IMR-90 (cell line): ENCODE results near the gene MMGT1. TPM values are rescaled to one million over a fixed set of nuclear protein-coding genes. Genes with fewer than 3 reads are reported as not detected.

Experiments
- ATAC-seq: fragments of 200-7000 bp; cut with Tn5 transposase; 2 replicates; pipeline ENCODE4 v1.9.1; 2020; ENCODE audit warnings: low read depth, mild to moderate bottlenecking, moderate library complexity
- BruUV-seq: library from RNA; stranded (reverse); fragments of 400-500 nt; replicated peaks from 2 replicates; lab custom pipeline; 2021; lab: Mats Ljungman, UMichigan
- CTCF ChIA-PET: fragments of 300-600 bp; formaldehyde crosslinking; extraction: SDS; loops from one replicate; lab custom pipeline; 2021; ENCODE audit warnings: antibody characterized with exemption; lab: Yijun Ruan, JAX
- POLR2A ChIA-PET: fragments of 300-600 bp; sonication (Branson Sonifier 250); formaldehyde crosslinking; loops from one replicate; lab custom pipeline; 2022; ENCODE audit warnings: antibody characterized with exemption; ENCODE audit not compliant: unreplicated experiment; lab: Charles Lee
- DNase-seq: peaks from one replicate; pipeline ENCODE4 v3.0.0; 2013
- H2AFZ ChIP-seq: replicated peaks from 2 replicates; pipeline ENCODE3; 2013; ENCODE audit warnings: low read length, mild to moderate bottlenecking; ENCODE audit not compliant: poor library complexity
- H2AK5ac ChIP-seq: 2 replicates; pipeline ENCODE4 v1.6.1; 2013; ENCODE audit warnings: low read depth, low read length, inconsistent platforms
- H2AK9ac ChIP-seq: replicated peaks from 2 replicates; pipeline ENCODE3; 2013; ENCODE audit warnings: mild to moderate bottlenecking, low read depth, low read length, moderate library complexity; ENCODE audit not compliant: poor library complexity
- H2BK120ac ChIP-seq: 2 replicates; pipeline ENCODE4 v1.6.1; 2013; ENCODE audit warnings: low read depth, low read length, inconsistent platforms
- H2BK15ac ChIP-seq: 3 replicates; pipeline ENCODE4 v1.6.1; 2013; ENCODE audit warnings: low read depth, low read length, inconsistent platforms
- H2BK20ac ChIP-seq: 2 replicates; pipeline ENCODE4 v1.6.1; 2013; ENCODE audit warnings: low read depth, mild to moderate bottlenecking, inconsistent platforms, low read length, moderate library complexity
- H2BK5ac ChIP-seq: 2 replicates; pipeline ENCODE4 v1.6.1; 2013; ENCODE audit warnings: mild to moderate bottlenecking, low read depth, low read length, inconsistent platforms; ENCODE audit not compliant: poor library complexity, severe bottlenecking
- H3K14ac ChIP-seq: replicated peaks from 2 replicates; pipeline ENCODE4 v1.6.1; 2013; ENCODE audit warnings: low read depth, low read length, inconsistent platforms
- H3K18ac ChIP-seq: 2 replicates; pipeline ENCODE4 v1.6.1; 2013; ENCODE audit warnings: low read depth, low read length, control low read depth
- H3K23ac ChIP-seq: 2 replicates; pipeline ENCODE4 v1.6.1; 2013; ENCODE audit warnings: low read depth, low read length, inconsistent platforms
- H3K27ac ChIP-seq: 2 replicates; pipeline ENCODE4 v1.5.1; 2013; ENCODE audit warnings: mild to moderate bottlenecking, control low read depth, low read length; ENCODE audit not compliant: insufficient read depth
- H3K27me3 ChIP-seq: 2 replicates; pipeline ENCODE4 v1.6.1; 2013; ENCODE audit warnings: low read length; ENCODE audit not compliant: control insufficient read depth, insufficient read depth
- H3K36me3 ChIP-seq: 2 replicates; pipeline ENCODE4 v1.6.1; 2013; ENCODE audit warnings: low read length, mixed read lengths; ENCODE audit not compliant: control insufficient read depth, insufficient read depth
- H3K4ac ChIP-seq: 2 replicates; pipeline ENCODE4 v1.6.1; 2013; ENCODE audit warnings: low read depth, low read length, inconsistent platforms
- H3K4me1 ChIP-seq: 2 replicates; pipeline ENCODE4 v1.6.1; 2013; ENCODE audit warnings: low read length, mixed read lengths; ENCODE audit not compliant: control insufficient read depth, insufficient read depth
- H3K4me2 ChIP-seq: 2 replicates; pipeline ENCODE4 v1.6.1; 2013; ENCODE audit warnings: low read depth, mild to moderate bottlenecking, control low read depth, low read length, moderate library complexity
- H3K4me3 ChIP-seq: 2 replicates; pipeline ENCODE4 v1.5.1; 2013; ENCODE audit warnings: low read depth, mild to moderate bottlenecking, control low read depth, low read length, moderate library complexity; ENCODE audit not compliant: insufficient read depth
- H3K56ac ChIP-seq: 2 replicates; pipeline ENCODE4 v1.6.1; 2013; ENCODE audit warnings: low read length, inconsistent platforms; ENCODE audit not compliant: insufficient read depth; ENCODE audit errors: extremely low read depth
- H3K79me1 ChIP-seq, 2 experiments: 2 replicates each; pipeline ENCODE4 v1.6.1; 2013; ENCODE audit warnings: low read length in 2 of 2, inconsistent platforms in 1 of 2, low read depth in 1 of 2
- H3K9ac ChIP-seq: 2 replicates; pipeline ENCODE4 v1.6.1; 2013; ENCODE audit warnings: low read depth, low read length, control low read depth
- H3K9me1 ChIP-seq: 2 replicates; pipeline ENCODE4 v1.6.1; 2013; ENCODE audit warnings: low read length, inconsistent platforms; ENCODE audit not compliant: insufficient read depth
- H3K9me3 ChIP-seq: 2 replicates; pipeline ENCODE4 v1.6.1; 2013; ENCODE audit warnings: low read length; ENCODE audit not compliant: control insufficient read depth, insufficient read depth
- H4K20me1 ChIP-seq: 2 replicates; pipeline ENCODE4 v1.6.1; 2013; ENCODE audit warnings: low read length, inconsistent platforms; ENCODE audit not compliant: insufficient read depth
- H4K5ac ChIP-seq: 2 replicates; pipeline ENCODE4 v1.6.1; 2013; ENCODE audit warnings: mild to moderate bottlenecking, low read depth, low read length, control low read depth
- H4K8ac ChIP-seq, 2 experiments: 2 replicates each; pipeline ENCODE4 v1.6.1; 2013; ENCODE audit warnings: low read depth in 2 of 2, low read length in 2 of 2, control low read depth in 1 of 2, inconsistent platforms in 1 of 2
- H4K91ac ChIP-seq: 2 replicates; pipeline ENCODE4 v1.6.1; 2013; ENCODE audit warnings: low read depth, low read length, inconsistent platforms; ENCODE audit not compliant: insufficient read depth
- BHLHE40 ChIP-seq: fragments of 150-350 bp; IDR thresholded peaks from 2 replicates; pipeline ENCODE4 v1.6.1; 2016; ENCODE audit warnings: mild to moderate bottlenecking, low read depth, low read length
- WGBS, 2 experiments: methylation state at CpG; one replicate each; pipeline versions ENCODE4 v1.1.5 to v1.1.7; 2013; ENCODE audit warnings: missing lambda C conversion rate in 2 of 2; ENCODE audit not compliant: insufficient read length in 1 of 2; ENCODE audit errors: extremely low coverage in 2 of 2; 5-methylcytosine and 5-hydroxymethylcytosine counted together
- dilution Hi-C: fragments of 300-500 bp; cut with HindIII; formaldehyde crosslinking; loops from one replicate; pipeline ENCODE4 v1.14.3; 2018; ENCODE audit warnings: low sequenced_read_pairs; ENCODE audit not compliant: unreplicated experiment
- in situ Hi-C: fragments of 300-500 bp; cut with MboI; formaldehyde crosslinking; loops from 3 replicates; pipeline ENCODE4 v1.14.3; 2019; ENCODE audit warnings: low sequenced_read_pairs, inconsistent platforms, mixed read lengths
- intact Hi-C: fragments of 100-400 bp; cut with micrococcal nuclease; formaldehyde crosslinking; loops from 2 replicates; pipeline ENCODE4 v1.10.0; 2022
- polyA plus RNA-seq, 3 experiments: library from polyadenylated mRNA; depleted of rRNA; stranded (reverse); fragments of >200 nt; gene quantifications; 2 replicates each; pipeline ENCODE4 v1.2.3, GENCODE V29; 2012; ENCODE audit warnings: low replicate concordance in 1 of 3
- total RNA-seq: library from RNA; depleted of rRNA; stranded (reverse); fragments of >200 nt; gene quantifications from 2 replicates; pipeline ENCODE4 v1.2.3, GENCODE V29; 2012
- TF ChIP-seq, protein P1 (sequence below): fragments of 150-350 bp; IDR thresholded peaks from 2 replicates; pipeline ENCODE4 v1.6.1; 2016; ENCODE audit warnings: low read depth, mild to moderate bottlenecking, low read length, moderate library complexity, borderline replicate concordance

The MMGT1 gene
- total and polyA plus RNA-seq, 2 of the 4 experiments (the other 2 are of a cell fraction): 7.5 to 8.1 TPM

DNA sequence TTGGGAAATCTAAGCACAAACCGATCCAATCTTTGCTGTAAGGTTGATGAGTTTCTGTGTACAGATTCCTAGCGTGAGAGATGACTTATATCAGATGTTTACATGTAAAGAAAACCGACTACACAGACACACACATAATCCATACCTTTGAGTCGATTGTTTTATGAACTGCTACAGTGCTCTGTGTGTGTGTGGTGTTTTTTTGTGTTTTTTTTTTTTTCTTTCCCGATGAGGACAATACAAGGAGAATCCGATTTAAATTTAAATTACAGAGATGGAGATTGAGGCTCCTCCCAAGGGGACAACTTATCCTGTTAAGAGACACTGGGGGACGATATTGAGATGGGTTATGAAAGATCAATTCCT, 11.0 kb upstream of the MMGT1 start:
- whole genome bisulfite sequencing, 2 experiments: no CpG with 5 or more reads among the region's 7 CpGs
- ATAC-seq: no peak

More for the DNA sequence above, 11.0 kb upstream of the MMGT1 start:
- H3K36me3 ChIP-seq: no peaks in the 10 kb centered on the region
- intact Hi-C loops: no loop called here
- TF ChIP-seq BHLHE40: no peak
- TF ChIP-seq, protein P1, sequence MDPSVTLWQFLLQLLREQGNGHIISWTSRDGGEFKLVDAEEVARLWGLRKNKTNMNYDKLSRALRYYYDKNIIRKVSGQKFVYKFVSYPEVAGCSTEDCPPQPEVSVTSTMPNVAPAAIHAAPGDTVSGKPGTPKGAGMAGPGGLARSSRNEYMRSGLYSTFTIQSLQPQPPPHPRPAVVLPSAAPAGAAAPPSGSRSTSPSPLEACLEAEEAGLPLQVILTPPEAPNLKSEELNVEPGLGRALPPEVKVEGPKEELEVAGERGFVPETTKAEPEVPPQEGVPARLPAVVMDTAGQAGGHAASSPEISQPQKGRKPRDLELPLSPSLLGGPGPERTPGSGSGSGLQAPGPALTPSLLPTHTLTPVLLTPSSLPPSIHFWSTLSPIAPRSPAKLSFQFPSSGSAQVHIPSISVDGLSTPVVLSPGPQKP: no peak
- peak overlapping the region; percentile 81; the same call in 1 of the 2 replicates for H3K27ac ChIP-seq
- in situ Hi-C loops: loop anchor here (25.0 kb wide), 1 partner anchor 503 kb away; the partner anchor contains the start of genes BRS3 and HTATSF1
- peaks cover 2% of the 10 kb centered on the region; the same call in 1 of the 2 replicates for H3K4me1 ChIP-seq
- peak overlapping the region; percentile 54 for H3K56ac ChIP-seq
- no peak for DNase-seq
- H3K18ac ChIP-seq: peak overlapping the region; percentile 90
- ChIA-PET POLR2A (interaction anchor here (0.7 kb wide), 1 partner anchor 22 kb away, joined by 3 read pairs; no protein-coding TSS in a partner anchor), CTCF (interaction anchor here (1.4 kb wide), 1 partner anchor 43 kb away, joined by 5 read pairs; no protein-coding TSS in a partner anchor)
- H3K23ac ChIP-seq: peak overlapping the region; percentile 82
- H3K79me1 ChIP-seq: peaks cover 0 to 7% of the 10 kb centered on the region in 2 experiments; a peak in 1 of 4 replicates
- peak overlapping the region; percentile 91; the same call in 1 of the 2 replicates for H4K5ac ChIP-seq
- H2BK5ac ChIP-seq: peak overlapping the region; percentile 41
- peak overlapping the region; percentile 29; the same call in 1 of the 2 replicates for H3K4ac ChIP-seq
- no peaks in the 10 kb centered on the region for H3K9me1 ChIP-seq
- peak overlapping the region; percentile 80 for H4K8ac ChIP-seq
- H2BK120ac ChIP-seq: peak overlapping the region; percentile 44
- peak overlapping the region; percentile 95 for H3K4me2 ChIP-seq
- H2AK9ac ChIP-seq: no peak overlapping the region
- H3K27me3 ChIP-seq: no peaks in the 10 kb centered on the region
- H3K9ac ChIP-seq: peak overlapping the region; percentile 93
- BruUV-seq: no TSS peak
- peak overlapping the region; percentile 65; the same call in 1 of the 3 replicates for H2BK15ac ChIP-seq
- H4K91ac ChIP-seq: peak overlapping the region; percentile 79
- no peaks in the 10 kb centered on the region for H4K20me1 ChIP-seq
- H3K4me3 ChIP-seq: peak overlapping the region; percentile 87
- peak overlapping the region; percentile 73 for H3K14ac ChIP-seq
- no peak overlapping the region for H2AK5ac ChIP-seq
- dilution Hi-C loops: no loop called here
- H2BK20ac ChIP-seq: peak overlapping the region; percentile 84; the same call in 1 of the 2 replicates
- peak overlapping the region; percentile 85 for H2AFZ ChIP-seq
- H3K9me3 ChIP-seq: no peaks in the 10 kb centered on the region
